ENCODE results near the gene TMEM143.
"Not testable (repeated sequence)": the region's sequence is repeated elsewhere in the genome, so short reads cannot be mapped to it uniquely, and the experiment has no call there.

The TMEM143 gene

GRCh38 chr19:48321372-48321621 is 42.4 kb downstream of the TMEM143 start:
- H3K9me3 ChIP-seq (ENCODE audit: control insufficient read depth, insufficient read depth, low read length): no peaks in the 10 kb centered on the region
- H3K9me2 ChIP-seq (replicated peaks; ENCODE audit: control insufficient read depth, low read length): no peaks in the 10 kb centered on the region
- no peaks in the 10 kb centered on the region; the same call in 1 of the 2 replicates for H3K36me3 ChIP-seq (ENCODE audit: control insufficient read depth, low read length)
- peak overlapping the region; percentile 93 for H3K27ac ChIP-seq (ENCODE audit: low read depth, low read length)
- no peak for TF ChIP-seq CTCF (IDR thresholded peaks at IDR 0.05; ENCODE audit: low read depth, low read length, poor library complexity, severe bottlenecking)
- no peak for TF ChIP-seq EZH2phosphoT487 (IDR thresholded peaks at IDR 0.05; ENCODE audit: borderline replicate concordance, low read length)
- H3F3A ChIP-seq (ENCODE audit: control insufficient read depth, insufficient read depth): peaks cover 12% of the 10 kb centered on the region
- peak overlapping the region; percentile 99 for H3K4me2 ChIP-seq (ENCODE audit: low read length)
- H3K27me3 ChIP-seq (ENCODE audit: control insufficient read depth, low read length): no peaks in the 10 kb centered on the region
- no peaks in the 10 kb centered on the region for H4K20me1 ChIP-seq (ENCODE audit: control insufficient read depth, insufficient read depth, low read depth, low read length)
- peaks cover 58% of the 10 kb centered on the region for H3K4me1 ChIP-seq (ENCODE audit: control insufficient read depth, low read length)
- peak overlapping the region; percentile 84 for H3K4me3 ChIP-seq (ENCODE audit: low read length)
- peaks cover 16% of the 10 kb centered on the region for H3K79me2 ChIP-seq (ENCODE audit: control insufficient read depth, low read length)

- peaks cover 44% of the 10 kb centered on the region for H3K4me1 ChIP-seq (ENCODE audit: control insufficient read depth, low read length)
- H4K20me1 ChIP-seq (ENCODE audit: control insufficient read depth, insufficient read depth, low read depth, low read length): no peaks in the 10 kb centered on the region
- no peaks in the 10 kb centered on the region for H3K27me3 ChIP-seq (ENCODE audit: control insufficient read depth, low read length)
- H3K4me3 ChIP-seq (ENCODE audit: low read length): no peak overlapping the region
- no peak overlapping the region; the same call in 1 of the 2 replicates for H3K4me2 ChIP-seq (ENCODE audit: low read length)
- no peaks in the 10 kb centered on the region; the same call in 1 of the 2 replicates for H3K36me3 ChIP-seq (ENCODE audit: control insufficient read depth, low read length)
- no peaks in the 10 kb centered on the region for H3K9me3 ChIP-seq (ENCODE audit: control insufficient read depth, insufficient read depth, low read length)
- no peak overlapping the region for H3K27ac ChIP-seq (ENCODE audit: low read depth, low read length)
- peaks cover 12% of the 10 kb centered on the region for H3F3A ChIP-seq (ENCODE audit: control insufficient read depth, insufficient read depth)
- H3K9me2 ChIP-seq (replicated peaks; ENCODE audit: control insufficient read depth, low read length): no peaks in the 10 kb centered on the region
- H3K79me2 ChIP-seq (ENCODE audit: control insufficient read depth, low read length): peaks cover 8% of the 10 kb centered on the region
- TF ChIP-seq EZH2phosphoT487 (IDR thresholded peaks at IDR 0.05; ENCODE audit: borderline replicate concordance, low read length) (no peak), CTCF (IDR thresholded peaks at IDR 0.05; ENCODE audit: low read depth, low read length, poor library complexity, severe bottlenecking) (peak; percentile 93)
Observed at GRCh38 chr19:48319647-48320541, 43.8 kb downstream of the TMEM143 start.

- Histone ChIP-seq H3K4me3 (ENCODE audit: low read length) (no peak overlapping the region), H3K9me2 (replicated peaks; ENCODE audit: control insufficient read depth, low read length) (no peaks in the 10 kb centered on the region), H3K36me3 (ENCODE audit: control insufficient read depth, low read length) (no peaks in the 10 kb centered on the region; the same call in 1 of the 2 replicates), H3F3A (ENCODE audit: control insufficient read depth, insufficient read depth) (0 out of 2 replicates have a peak, but pooled peaks cover under 1% of the 10 kb centered on the region), H3K4me1 (ENCODE audit: control insufficient read depth, low read length) (peaks cover 33% of the 10 kb centered on the region), H3K79me2 (ENCODE audit: control insufficient read depth, low read length) (peaks cover 8% of the 10 kb centered on the region), H3K4me2 (ENCODE audit: low read length) (no peak overlapping the region), H3K27me3 (ENCODE audit: control insufficient read depth, low read length) (no peaks in the 10 kb centered on the region), H3K9me3 (ENCODE audit: control insufficient read depth, insufficient read depth, low read length) (no peaks in the 10 kb centered on the region), H4K20me1 (ENCODE audit: control insufficient read depth, insufficient read depth, low read depth, low read length) (no peaks in the 10 kb centered on the region), H3K27ac (ENCODE audit: low read depth, low read length) (no peak overlapping the region)
- TF ChIP-seq CTCF (IDR thresholded peaks at IDR 0.05; ENCODE audit: low read depth, low read length, poor library complexity, severe bottlenecking) (no peak), EZH2phosphoT487 (IDR thresholded peaks at IDR 0.05; ENCODE audit: borderline replicate concordance, low read length) (no peak)
Observed at GRCh38 chr19:48318286-48318987, 45.3 kb downstream of the TMEM143 start.

GRCh38 chr19:48317708-48317960 is 46.1 kb downstream of the TMEM143 start:
- not testable (repeated sequence) for H3K27ac ChIP-seq (ENCODE audit: low read depth, low read length); H3K9me2 ChIP-seq (replicated peaks; ENCODE audit: control insufficient read depth, low read length); H3K4me2 ChIP-seq (ENCODE audit: low read length)

More at GRCh38 chr19:48317708-48317960, 46.1 kb downstream of the TMEM143 start:
- H3K36me3 ChIP-seq (ENCODE audit: control insufficient read depth, low read length); H3K79me2 ChIP-seq (ENCODE audit: control insufficient read depth, low read length); H3K9me3 ChIP-seq (ENCODE audit: control insufficient read depth, insufficient read depth, low read length); H3K4me3 ChIP-seq (ENCODE audit: low read length); H4K20me1 ChIP-seq (ENCODE audit: control insufficient read depth, insufficient read depth, low read depth, low read length); H3K27me3 ChIP-seq (ENCODE audit: control insufficient read depth, low read length); H3F3A ChIP-seq (ENCODE audit: control insufficient read depth, insufficient read depth): not testable (repeated sequence)
- peaks cover 25% of the 10 kb centered on the region for H3K4me1 ChIP-seq (ENCODE audit: control insufficient read depth, low read length)
